GM18907 (cell line): ENCODE data around the gene MBD4.
"Not testable (repeated sequence)": the region's sequence is repeated elsewhere in the genome, so short reads cannot be mapped to it uniquely, and the experiment has no call there.

ENCODE experiments used
- ATAC-seq: cut with Tn5 transposase; IDR thresholded peaks from one replicate; pipeline ENCODE4 v1.9.1; 2021; ENCODE audit warnings: mild to moderate bottlenecking, moderate library complexity; ENCODE audit not compliant: unreplicated experiment

MBD4 gene

GRCh38 chr3:129385507-129385906 lies 54.2 kb downstream of the MBD4 start:
- not testable (repeated sequence) for ATAC-seq

DNA sequence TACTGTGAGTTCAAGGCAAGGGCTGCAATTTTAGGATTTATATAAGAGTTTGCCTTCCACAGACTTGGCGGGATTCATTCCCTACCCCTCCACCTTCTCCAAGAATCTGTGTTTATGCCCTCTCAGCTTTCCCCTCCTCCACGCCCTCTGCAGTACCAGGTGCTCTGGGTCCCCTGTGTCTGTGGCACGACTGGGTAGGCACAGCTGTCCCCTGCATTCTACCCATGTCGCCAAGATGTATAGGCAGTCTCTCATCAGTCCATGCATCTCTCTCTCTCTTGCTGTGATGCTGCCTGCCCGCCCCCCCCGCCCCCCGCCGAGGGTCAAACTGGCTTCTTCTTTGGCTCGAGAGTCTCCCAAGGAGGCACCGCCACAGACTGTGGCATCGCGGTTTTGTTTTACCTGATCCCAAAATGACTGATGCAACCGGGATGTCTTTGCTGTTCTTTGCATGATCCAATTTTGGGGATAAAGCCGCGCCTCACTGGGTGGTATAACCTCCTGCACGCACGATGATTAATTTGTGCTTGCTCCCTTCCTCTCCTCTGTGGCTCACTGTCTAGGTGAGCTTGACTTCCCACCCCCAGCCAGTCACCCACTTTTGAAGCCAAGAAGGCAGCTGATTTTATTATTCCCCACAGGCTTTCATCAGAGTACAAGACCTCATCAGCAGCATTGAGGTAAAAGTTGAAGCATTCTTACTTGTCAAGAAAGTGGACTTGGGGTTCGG lies 55.0 kb downstream of the MBD4 start:
- no peak for ATAC-seq

- ATAC-seq, result not testable (repeated sequence)
These were observed 55.6 kb downstream of the MBD4 start for GRCh38 chr3:129384103-129384502.

DNA sequence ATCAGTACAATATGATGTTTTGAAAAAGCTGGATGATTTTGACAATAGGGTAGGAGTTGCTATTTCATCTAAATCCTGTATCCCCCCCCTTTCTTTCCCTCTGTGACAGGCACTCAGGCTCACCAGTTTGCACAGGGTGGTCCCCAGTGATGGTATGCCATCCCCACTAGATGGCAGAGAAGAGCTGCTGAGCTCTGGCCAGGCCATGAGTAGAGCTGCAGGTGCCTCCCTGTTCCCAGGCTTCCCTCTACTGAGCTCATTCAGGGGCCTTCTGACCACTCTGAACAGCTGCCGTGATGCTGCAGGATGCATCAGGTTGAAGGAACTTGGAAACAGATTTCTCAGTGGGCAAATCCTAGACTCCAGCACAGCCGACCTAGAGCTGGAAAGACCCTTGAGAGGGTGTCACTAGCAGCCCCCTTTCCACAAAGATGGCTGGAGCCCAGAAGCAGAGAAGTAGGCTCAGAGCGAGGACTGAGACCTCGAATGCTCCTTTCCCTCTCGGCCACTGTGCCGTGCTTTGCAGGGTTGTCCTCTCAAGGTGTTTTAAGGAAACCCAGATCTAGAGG lies 56.4 kb downstream of the MBD4 start:
- peak; percentile 80 for ATAC-seq

DNA sequence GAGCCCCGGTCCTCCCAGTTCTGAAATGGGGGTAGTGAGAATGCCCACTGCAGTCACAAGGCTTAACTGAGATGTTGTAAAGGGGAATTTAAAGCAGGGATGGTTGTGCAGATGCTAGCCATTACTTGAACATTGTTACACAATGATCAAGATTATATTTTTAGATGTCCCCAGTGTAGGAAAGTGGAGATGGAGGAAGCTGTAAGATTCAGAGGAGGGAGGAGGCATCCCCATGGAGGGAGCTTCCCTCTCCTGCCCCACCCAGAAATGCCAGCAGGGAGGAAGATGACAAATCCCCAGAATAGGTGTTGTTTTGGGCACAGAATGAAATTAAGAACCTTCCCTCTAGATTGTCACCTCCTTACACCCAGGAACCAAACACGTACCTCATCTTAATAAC lies 57.4 kb downstream of the MBD4 start:
- no peak for ATAC-seq
